ENCODE results near the gene TRAPPC11.

- peak in 2 of 3 donors; percentile 52 to 65 for TF ChIP-seq CTCF (IDR thresholded peaks at IDR 0.05)
- peak; percentile 60 to 84 (median 67) for TF ChIP-seq POLR2AphosphoS5 (IDR thresholded peaks at IDR 0.05)
Observed at GRCh38 chr4:183659029-183659871, at the start of gene TRAPPC11, which contains the start of gene RWDD4.

Data from breast epithelium (tissue), 3 donors.